Caco-2 (cell line): Measurements from ENCODE around the gene MCC. TPM values are rescaled to one million over a fixed set of nuclear protein-coding genes. Genes with fewer than 3 reads are reported as not detected.

Source experiments
- BruUV-seq: library from RNA; stranded (reverse); fragments of 400-500 nt; replicated peaks from 2 replicates; lab custom pipeline; 2021; lab: Mats Ljungman, UMichigan
- CTCF ChIA-PET: fragments of 300-600 bp; sonication (Branson Sonifier 250); formaldehyde crosslinking; loops from one replicate; lab custom pipeline; 2022; ENCODE audit warnings: antibody characterized with exemption; lab: Charles Lee
- POLR2A ChIA-PET: fragments of 300-600 bp; sonication (Branson Sonifier 250); formaldehyde crosslinking; loops from one replicate; lab custom pipeline; 2022; ENCODE audit warnings: antibody characterized with exemption; lab: Charles Lee
- DNase-seq, 2 experiments: peaks; one replicate each; pipeline versions ENCODE4 v3.0.0 to v3.0.0-alpha.2; 2020 to 2022
- H3K27me3 ChIP-seq: replicated peaks from 2 replicates; pipeline ENCODE4 v1.6.0; 2011; ENCODE audit warnings: low read length; ENCODE audit not compliant: control insufficient read depth, insufficient read depth
- H3K36me3 ChIP-seq: 2 replicates; pipeline ENCODE4 v1.5.1; 2011; ENCODE audit warnings: low read length; ENCODE audit not compliant: control insufficient read depth, insufficient read depth
- H3K4me1 ChIP-seq: fragments of 250-450 bp; sonication (Bioruptor Pico); 2 replicates; pipeline ENCODE4 v1.5.1; 2020; ENCODE audit warnings: mild to moderate bottlenecking
- H3K4me3 ChIP-seq: 2 replicates; pipeline ENCODE4 v1.5.1; 2011; ENCODE audit warnings: low read depth, mild to moderate bottlenecking, control low read depth, low read length
- H3K9me3 ChIP-seq: fragments of 250-450 bp; sonication (Bioruptor Pico); 2 replicates; pipeline ENCODE4 v1.5.1; 2020; ENCODE audit warnings: mild to moderate bottlenecking, moderate library complexity
- H3K27ac Mint-ChIP-seq: one replicate; pipeline ENCODE4 v1.8.0; 2022; ENCODE audit warnings: mixed read lengths; ENCODE audit not compliant: unreplicated experiment
- H3K27me3 Mint-ChIP-seq: one replicate; pipeline ENCODE4 v1.8.0; 2022; ENCODE audit warnings: mixed read lengths; ENCODE audit not compliant: insufficient read depth, unreplicated experiment
- H3K36me3 Mint-ChIP-seq: one replicate; pipeline ENCODE4 v1.8.0; 2022; ENCODE audit warnings: mild to moderate bottlenecking, mixed read lengths; ENCODE audit not compliant: insufficient read depth, unreplicated experiment
- H3K4me1 Mint-ChIP-seq: one replicate; pipeline ENCODE4 v1.8.0; 2022; ENCODE audit warnings: low read depth, mixed read lengths; ENCODE audit not compliant: unreplicated experiment
- H3K4me3 Mint-ChIP-seq: one replicate; pipeline ENCODE4 v1.8.0; 2022; ENCODE audit warnings: mild to moderate bottlenecking, moderate library complexity, mixed read lengths; ENCODE audit not compliant: unreplicated experiment
- H3K9me3 Mint-ChIP-seq: one replicate; pipeline ENCODE4 v1.8.0; 2022; ENCODE audit warnings: mixed read lengths; ENCODE audit not compliant: unreplicated experiment
- CTCF ChIP-seq, 2 experiments: fragments of 200-600 bp in 1 of 2; IDR thresholded peaks; 1 replicate in 1 of 2; 2 replicates in 1 of 2; pipeline versions ENCODE4 v1.5.1 to v1.8.0; 2011 to 2022; ENCODE audit warnings: antibody characterized with exemption in 1 of 2, control low read depth in 1 of 2, inconsistent platforms in 1 of 2, low read depth in 1 of 2, low read length in 1 of 2, mild to moderate bottlenecking in 1 of 2, moderate library complexity in 1 of 2; ENCODE audit not compliant: insufficient read depth in 1 of 2, severe bottlenecking in 1 of 2, unreplicated experiment in 1 of 2
- intact Hi-C: fragments of 100-400 bp; cut with micrococcal nuclease; formaldehyde crosslinking; loops from one replicate; pipeline ENCODE4 v1.10.0; 2022; ENCODE audit not compliant: unreplicated experiment
- total RNA-seq: library from RNA; stranded (reverse); gene quantifications from 2 replicates; pipeline ENCODE4 v1.2.3, GENCODE V29; 2022

Gene MCC
- total RNA-seq, 1 experiment from 2014 or later, result 0.09 TPM

- POLR2A ChIA-PET, result no interaction called here
- no peak for DNase-seq
- CTCF ChIA-PET, result no interaction called here
- H3K4me3 ChIP-seq, result no peak overlapping the region
- no TSS peak for BruUV-seq
- Mint-ChIP-seq H3K4me3 (no peak overlapping the region), H3K9me3 (no peaks in the 10 kb centered on the region), H3K36me3 (no peaks in the 10 kb centered on the region), H3K27ac (no peak overlapping the region), H3K27me3 (peaks cover 16% of the 10 kb centered on the region), H3K4me1 (no peaks in the 10 kb centered on the region)
- intact Hi-C loops, result no loop called here
- TF ChIP-seq CTCF (IDR thresholded peaks at IDR 0.05; ENCODE audit: insufficient read depth in 1 of 2, low read depth in 1 of 2, low read length in 1 of 2, severe bottlenecking in 1 of 2, unreplicated experiment in 1 of 2), result no peak
- H3K4me1 ChIP-seq, result no peaks in the 10 kb centered on the region
- H3K27me3 ChIP-seq, result no peaks in the 10 kb centered on the region
- H3K9me3 ChIP-seq, result no peaks in the 10 kb centered on the region
- H3K36me3 ChIP-seq, result no peaks in the 10 kb centered on the region
Observed at GRCh38 chr5:113267361-113267900, 220.8 kb downstream of the MCC start.

- Mint-ChIP-seq H3K4me1 (no peaks in the 10 kb centered on the region), H3K36me3 (no peaks in the 10 kb centered on the region), H3K9me3 (no peaks in the 10 kb centered on the region), H3K27ac (no peak overlapping the region), H3K4me3 (no peak overlapping the region), H3K27me3 (peaks cover 19% of the 10 kb centered on the region)
- BruUV-seq, result no TSS peak
- CTCF ChIA-PET, result no interaction called here
- DNase-seq, result no peak
- intact Hi-C loops, result no loop called here
- no peak overlapping the region for H3K4me3 ChIP-seq
- no peaks in the 10 kb centered on the region for H3K9me3 ChIP-seq
- POLR2A ChIA-PET, result no interaction called here
- no peaks in the 10 kb centered on the region for H3K4me1 ChIP-seq
- TF ChIP-seq CTCF (IDR thresholded peaks at IDR 0.05; ENCODE audit: insufficient read depth in 1 of 2, low read depth in 1 of 2, low read length in 1 of 2, severe bottlenecking in 1 of 2, unreplicated experiment in 1 of 2), result no peak
- no peaks in the 10 kb centered on the region for H3K27me3 ChIP-seq
- no peaks in the 10 kb centered on the region for H3K36me3 ChIP-seq
Observed at GRCh38 chr5:113266913-113267227, 221.4 kb downstream of the MCC start.

GRCh38 chr5:113266227-113266912 lies 221.9 kb downstream of the MCC start:
- no peaks in the 10 kb centered on the region for H3K36me3 ChIP-seq
- TF ChIP-seq CTCF (IDR thresholded peaks at IDR 0.05; ENCODE audit: insufficient read depth in 1 of 2, low read depth in 1 of 2, low read length in 1 of 2, severe bottlenecking in 1 of 2, unreplicated experiment in 1 of 2), result no peak
- no peak overlapping the region for H3K4me3 Mint-ChIP-seq
- H3K4me3 ChIP-seq, result no peak overlapping the region
- no peaks in the 10 kb centered on the region for H3K9me3 ChIP-seq
- H3K27me3 Mint-ChIP-seq, result peaks cover 19% of the 10 kb centered on the region
- intact Hi-C loops, result no loop called here
- H3K4me1 Mint-ChIP-seq, result no peaks in the 10 kb centered on the region
- no peaks in the 10 kb centered on the region for H3K9me3 Mint-ChIP-seq
- H3K27ac Mint-ChIP-seq, result no peak overlapping the region
- H3K27me3 ChIP-seq, result no peaks in the 10 kb centered on the region
- POLR2A ChIA-PET, result no interaction called here
- no peaks in the 10 kb centered on the region for H3K4me1 ChIP-seq
- no peak for DNase-seq
- no peaks in the 10 kb centered on the region for H3K36me3 Mint-ChIP-seq
- no TSS peak for BruUV-seq
- CTCF ChIA-PET, result no interaction called here
